Neuronal stem cell (in vitro differentiated cells): ENCODE data around the gene OBP2B.
"Not testable (repeated sequence)": the region's sequence is repeated elsewhere in the genome, so short reads cannot be mapped to it uniquely, and the experiment has no call there.

ENCODE experiments used
- DNase-seq: peaks from one replicate; pipeline ENCODE4 v3.0.0-alpha.2; 2013; ENCODE audit warnings: low spot score
- H2AFZ ChIP-seq: one replicate; pipeline ENCODE4 v1.6.1; 2013; ENCODE audit warnings: mild to moderate bottlenecking, low read length, inconsistent platforms
- H2AK5ac ChIP-seq: 2 replicates; pipeline ENCODE4 v1.6.1; 2013; ENCODE audit warnings: low read depth, mild to moderate bottlenecking, inconsistent platforms, low read length, moderate library complexity, mixed read lengths
- H2BK120ac ChIP-seq: 2 replicates; pipeline ENCODE4 v1.6.1; 2013; ENCODE audit warnings: low read depth, mild to moderate bottlenecking, inconsistent platforms, low read length, moderate library complexity, mixed read lengths
- H2BK12ac ChIP-seq: one replicate; pipeline ENCODE4 v1.6.1; 2013; ENCODE audit warnings: low read length, inconsistent platforms
- H2BK15ac ChIP-seq: 2 replicates; pipeline ENCODE4 v1.6.1; 2013; ENCODE audit warnings: mild to moderate bottlenecking, low read length, inconsistent platforms, mixed read lengths
- H2BK5ac ChIP-seq: one replicate; pipeline ENCODE4 v1.6.1; 2013; ENCODE audit warnings: inconsistent platforms, mild to moderate bottlenecking, low read length, moderate library complexity
- H3K14ac ChIP-seq: one replicate; pipeline ENCODE4 v1.6.1; 2013; ENCODE audit warnings: low read length, inconsistent platforms
- H3K18ac ChIP-seq: 2 replicates; pipeline ENCODE4 v1.6.1; 2013; ENCODE audit warnings: low read length, inconsistent platforms
- H3K23ac ChIP-seq: 2 replicates; pipeline ENCODE4 v1.6.1; 2013; ENCODE audit warnings: low read depth, mild to moderate bottlenecking, mixed read lengths, low read length, inconsistent platforms; ENCODE audit not compliant: poor library complexity
- H3K27ac ChIP-seq: replicated peaks from 3 replicates; pipeline ENCODE4 v1.5.1; 2013; ENCODE audit warnings: low read length, inconsistent platforms
- H3K27me3 ChIP-seq, 3 experiments: 2 replicates each; pipeline ENCODE4 v1.6.1; 2013; ENCODE audit warnings: low read length in 3 of 3, mild to moderate bottlenecking in 2 of 3, inconsistent platforms in 1 of 3, low read depth in 1 of 3, mixed read lengths in 1 of 3, moderate library complexity in 1 of 3; ENCODE audit not compliant: control insufficient read depth in 3 of 3, insufficient read depth in 3 of 3
- H3K36me3 ChIP-seq, 2 donors: replicated peaks in 1 of 2; 2 replicates each; pipeline ENCODE4 v1.6.1; 2013; ENCODE audit warnings: low read length in 2 of 2; ENCODE audit not compliant: control insufficient read depth in 2 of 2, insufficient read depth in 2 of 2
- H3K4ac ChIP-seq: 2 replicates; pipeline ENCODE4 v1.6.1; 2013; ENCODE audit warnings: inconsistent platforms, mild to moderate bottlenecking, low read length, moderate library complexity
- H3K4me1 ChIP-seq, 2 donors: 1 replicate in 1 of 2; 2 replicates in 1 of 2; pipeline ENCODE4 v1.6.1; 2013; ENCODE audit warnings: low read length in 2 of 2, low read depth in 1 of 2; ENCODE audit not compliant: control insufficient read depth in 2 of 2, insufficient read depth in 1 of 2
- H3K4me2 ChIP-seq: one replicate; pipeline ENCODE4 v1.6.1; 2013; ENCODE audit warnings: mild to moderate bottlenecking, low read length, inconsistent platforms; ENCODE audit not compliant: insufficient read depth, poor library complexity, severe bottlenecking
- H3K4me3 ChIP-seq, 2 donors: 2 replicates each; pipeline ENCODE4 v1.5.1; 2013; ENCODE audit warnings: low read length in 2 of 2, mild to moderate bottlenecking in 2 of 2, inconsistent platforms in 1 of 2, moderate library complexity in 1 of 2
- H3K79me1 ChIP-seq: one replicate; pipeline ENCODE4 v1.6.1; 2013; ENCODE audit warnings: low read depth, mild to moderate bottlenecking, inconsistent platforms, low read length, moderate library complexity
- H3K9ac ChIP-seq: one replicate; pipeline ENCODE4 v1.6.1; 2013; ENCODE audit warnings: mild to moderate bottlenecking, low read depth, low read length, inconsistent platforms; ENCODE audit not compliant: poor library complexity
- H3K9me3 ChIP-seq, 2 donors: replicated peaks in 1 of 2; 2 replicates each; pipeline versions ENCODE3 to v1.6.1; 2013; ENCODE audit warnings: low read length in 2 of 2, mild to moderate bottlenecking in 2 of 2, inconsistent platforms in 1 of 2, low read depth in 1 of 2, mixed read lengths in 1 of 2, moderate library complexity in 1 of 2; ENCODE audit not compliant: control insufficient read depth in 2 of 2, insufficient read depth in 1 of 2
- H4K8ac ChIP-seq: one replicate; pipeline ENCODE4 v1.6.1; 2013; ENCODE audit warnings: low read depth, mild to moderate bottlenecking, inconsistent platforms, low read length, moderate library complexity
- H4K91ac ChIP-seq: one replicate; pipeline ENCODE4 v1.6.1; 2013; ENCODE audit warnings: low read length, low read depth, mild to moderate bottlenecking, inconsistent platforms; ENCODE audit not compliant: poor library complexity
- WGBS, 2 donors: extraction: QIAGEN DNeasy Blood & Tissue Kit; methylation state at CpG; one replicate each; pipeline ENCODE4 v1.1.7; 2013; ENCODE audit warnings: missing lambda C conversion rate in 2 of 2, mixed read lengths in 1 of 2; ENCODE audit not compliant: insufficient read length in 2 of 2, insufficient replicate concordance in 1 of 2; ENCODE audit errors: extremely low coverage in 2 of 2; 5-methylcytosine and 5-hydroxymethylcytosine counted together

The OBP2B gene

DNA sequence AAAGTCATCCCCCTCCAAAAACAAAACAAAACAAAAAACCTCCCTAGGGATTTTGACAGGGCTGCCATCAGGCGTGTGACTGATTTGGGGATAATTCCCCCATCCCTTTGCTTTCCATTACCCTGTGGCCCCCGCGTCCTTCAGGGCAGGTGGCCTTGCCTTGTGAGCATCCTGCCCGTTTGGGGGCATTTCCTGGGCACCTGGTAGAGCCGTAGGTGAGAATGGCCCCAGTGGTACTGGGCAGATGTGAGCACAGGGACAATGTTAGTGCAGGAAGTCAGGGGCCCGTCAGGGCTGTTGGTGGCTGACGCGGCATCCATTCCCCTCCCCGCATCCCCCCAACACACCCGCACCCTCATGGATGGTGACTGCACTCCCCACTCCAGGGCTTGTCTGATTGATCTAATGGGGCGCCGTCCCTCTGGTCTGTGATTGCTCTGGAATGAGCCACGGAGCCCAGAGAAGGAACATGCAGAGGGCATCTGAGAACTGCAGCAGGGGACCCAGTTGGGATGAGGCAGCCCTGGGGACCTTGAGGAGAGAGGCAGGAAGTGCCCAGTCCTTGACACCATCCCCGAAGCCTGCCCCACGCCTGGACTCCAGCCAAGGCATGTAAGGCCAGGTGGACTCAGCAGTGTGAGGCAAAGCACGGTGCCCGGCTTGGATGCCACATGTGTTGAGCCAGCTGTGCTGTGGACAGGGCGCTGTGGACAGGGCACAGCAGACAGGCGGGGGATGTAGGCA is 27.4 kb upstream of the OBP2B start:
- H3K27ac ChIP-seq, H3K14ac ChIP-seq, H3K4me2 ChIP-seq, H2BK120ac ChIP-seq, H3K9me3 ChIP-seq, H4K91ac ChIP-seq, H3K36me3 ChIP-seq, H4K8ac ChIP-seq, H3K4ac ChIP-seq, H3K79me1 ChIP-seq, H3K27me3 ChIP-seq, DNase-seq: not testable (repeated sequence)
- peak overlapping the region; percentile 54 for H2BK12ac ChIP-seq
- H3K9ac ChIP-seq, result peak overlapping the region; percentile 55
- peaks cover 5 to 12% of the 10 kb centered on the region in 2 donors for H3K4me1 ChIP-seq
- WGBS, 2 donors, result no CpG with 5 or more reads among the region's 19 CpGs
- peak overlapping the region; percentile 37 for H2AFZ ChIP-seq
- peak overlapping the region; percentile 88 for H2BK15ac ChIP-seq
- peak overlapping the region; percentile 97 for H3K23ac ChIP-seq
- H2AK5ac ChIP-seq, result peak overlapping the region; percentile 83
- peak overlapping the region; percentile 85 for H3K18ac ChIP-seq
- H2BK5ac ChIP-seq, result peak overlapping the region; percentile 29
- peak overlapping the region in 1 of 2 donors; percentile 23 for H3K4me3 ChIP-seq

GRCh38 chr9:133235549-133236222 is 26.6 kb upstream of the OBP2B start:
- H3K4me3 ChIP-seq, result no peak overlapping the region
- H3K18ac ChIP-seq, result no peak overlapping the region
- no peaks in the 10 kb centered on the region for H3K36me3 ChIP-seq
- no peaks in the 10 kb centered on the region for H3K9me3 ChIP-seq
- no peak overlapping the region for H2AK5ac ChIP-seq
- no peak overlapping the region for H2BK5ac ChIP-seq
- H2AFZ ChIP-seq, result no peak overlapping the region
- no peak overlapping the region for H4K91ac ChIP-seq
- peaks cover 5 to 12% of the 10 kb centered on the region in 2 donors for H3K4me1 ChIP-seq
- no peak overlapping the region for H3K4ac ChIP-seq
- H2BK15ac ChIP-seq, result no peak overlapping the region
- no peak overlapping the region for H3K9ac ChIP-seq
- H3K27me3 ChIP-seq, result peaks cover 0 to 6% (median 6%) of the 10 kb centered on the region in 3 experiments
- no CpG with 5 or more reads among the region's 11 CpGs for WGBS, 2 donors
- H2BK12ac ChIP-seq, result no peak overlapping the region
- no peaks in the 10 kb centered on the region for H3K79me1 ChIP-seq
- no peak overlapping the region for H2BK120ac ChIP-seq
- no peak overlapping the region for H4K8ac ChIP-seq
- H3K4me2 ChIP-seq, result no peak overlapping the region
- peak overlapping the region; percentile 0 for H3K14ac ChIP-seq
- DNase-seq, result no peak
- H3K23ac ChIP-seq, result no peak overlapping the region
- H3K27ac ChIP-seq, result no peak overlapping the region

DNA sequence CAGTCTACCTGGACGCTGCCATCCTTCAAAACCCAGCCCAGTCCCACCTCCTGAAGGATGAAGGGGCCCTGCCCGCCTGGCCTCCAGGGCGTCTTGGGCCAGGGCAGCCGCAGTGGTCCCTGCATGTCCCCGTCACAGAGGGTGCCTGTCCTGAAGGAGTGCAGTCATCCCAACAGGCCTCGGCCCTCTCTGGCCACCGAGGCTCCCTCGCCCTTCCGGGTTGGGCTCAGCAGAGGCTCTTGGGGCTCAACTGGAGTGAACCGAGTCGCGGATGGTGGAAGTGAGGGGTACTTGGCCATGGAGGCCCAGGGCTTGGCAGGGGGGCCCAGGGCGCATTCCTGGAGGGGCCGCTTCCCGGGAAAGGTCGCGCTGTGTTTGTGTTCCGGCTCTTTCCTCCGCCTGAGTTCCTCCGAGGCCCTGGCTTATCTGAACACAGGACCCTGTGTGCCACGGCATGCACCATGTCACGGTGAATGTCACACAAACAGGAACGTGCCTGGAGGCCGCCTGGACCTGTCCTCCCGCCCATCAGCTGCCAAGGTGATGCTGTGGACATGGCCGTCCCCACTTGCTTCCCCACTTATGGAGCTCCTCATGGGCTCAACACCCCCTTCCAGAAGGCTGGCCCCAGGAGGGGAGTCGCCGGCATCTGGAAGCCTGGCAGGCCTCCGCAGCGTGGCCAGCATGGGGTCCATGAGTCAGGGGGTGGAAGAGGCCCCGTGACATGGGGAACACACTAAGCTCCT is 25.7 kb upstream of the OBP2B start:
- Histone ChIP-seq H3K9ac (no peak overlapping the region), H3K27ac (no peak overlapping the region), H3K4me3 (no peak overlapping the region), H3K27me3 (peaks cover 0 to 7% (median 6%) of the 10 kb centered on the region in 3 experiments), H2BK5ac (no peak overlapping the region), H2BK12ac (no peak overlapping the region), H3K4ac (no peak overlapping the region), H3K9me3 (peaks cover 3 to 4% of the 10 kb centered on the region in 2 donors), H3K4me1 (peaks cover 5 to 12% of the 10 kb centered on the region in 2 donors), H3K36me3 (no peaks in the 10 kb centered on the region), H3K79me1 (no peaks in the 10 kb centered on the region), H4K8ac (peak overlapping the region; percentile 17), H2AK5ac (no peak overlapping the region), H3K4me2 (no peak overlapping the region), H3K14ac (peak overlapping the region; percentile 63), H2BK120ac (no peak overlapping the region), H2AFZ (no peak overlapping the region), H3K18ac (peak overlapping the region; percentile 59), H4K91ac (no peak overlapping the region), H3K23ac (peak overlapping the region; percentile 55), H2BK15ac (no peak overlapping the region)
- no peak for DNase-seq
- WGBS, 2 donors, result no CpG with 5 or more reads among the region's 31 CpGs
